ENCODE measurements around the gene BIRC2. TPM values are rescaled to one million over a fixed set of nuclear protein-coding genes. Genes with fewer than 3 reads are reported as not detected.

BIRC2 gene
- total RNA-seq, 1 experiment from 2014 or later: 32.6 TPM

- Histone ChIP-seq H3K4me1 (ENCODE audit: control insufficient read depth in 1 of 2, insufficient read depth in 2 of 2, low read length in 2 of 2) (peaks cover 9 to 25% of the 10 kb centered on the region in 2 experiments), H3K9me2 (ENCODE audit: insufficient read depth) (no peaks in the 10 kb centered on the region), H3K4me3 (replicated peaks in 1 of 2; ENCODE audit: low read depth in 1 of 2, low read length in 2 of 2) (peak overlapping the region in 1 of 2 experiments; percentile 47; a peak in 1 of 4 replicates), H3K9ac (ENCODE audit: low read length) (peak overlapping the region; percentile 15; the same call in 1 of the 2 replicates), H3K4me2 (ENCODE audit: low read length) (peak overlapping the region; percentile 74), H3K27me3 (ENCODE audit: insufficient read depth, low read length) (no peaks in the 10 kb centered on the region), H3K27ac (ENCODE audit: low read depth, low read length) (no peak overlapping the region), H3K36me3 (ENCODE audit: control insufficient read depth in 1 of 2, insufficient read depth in 2 of 2, low read length in 2 of 2) (no peaks in the 10 kb centered on the region), H3K79me2 (ENCODE audit: insufficient read depth, low read length) (no peaks in the 10 kb centered on the region), H3K9me3 (ENCODE audit: control insufficient read depth in 1 of 2, insufficient read depth in 1 of 2, low read depth in 1 of 2, low read length in 2 of 2) (no peaks in the 10 kb centered on the region), H2AFZ (ENCODE audit: low read depth, low read length, poor library complexity, severe bottlenecking) (peak overlapping the region; percentile 95), H4K20me1 (ENCODE audit: insufficient read depth) (no peaks in the 10 kb centered on the region)
- POLR2A ChIA-PET: no interaction called here
- RAD21 ChIA-PET (ENCODE audit: low non-redundant PET in 1 of 2, low total read pairs in 2 of 2, uncharacterized antibody in 2 of 2, unreplicated experiment in 2 of 2): interaction anchor here (0.7 to 1.2 kb wide), 2 partner anchors 13 to 35 kb away, joined by 3 to 5 read pairs; no protein-coding TSS in a partner anchor
- BruUV-seq (replicated peaks): no TSS peak
- intact Hi-C loops (cut with micrococcal nuclease): no loop called here
- no peak for DNase-seq (ENCODE audit: low read depth, low spot score)
- no peak for ATAC-seq
- CTCF ChIA-PET: interaction anchor here (1.1 to 3.6 kb wide), 4 partner anchors 13 to 359 kb away, joined by 3 to 21 read pairs (median 10); no protein-coding TSS in a partner anchor
- TF ChIP-seq JUND (IDR thresholded peaks at IDR 0.05) (no peak), ZFX (IDR thresholded peaks at IDR 0.05) (no peak), ELF1 (IDR thresholded peaks at IDR 0.05; ENCODE audit: borderline replicate concordance, low read depth) (no peak), REST (IDR thresholded peaks at IDR 0.05; ENCODE audit: low read depth) (peak; percentile 24; the same call in 1 of the 2 replicates), CEBPB (IDR thresholded peaks at IDR 0.05; ENCODE audit: low read depth) (no peak), SRF (IDR thresholded peaks at IDR 0.05; ENCODE audit: low read depth) (no peak)
Measured at GRCh38 chr11:102306817-102307726, 39.9 kb upstream of the BIRC2 start.

Measured in HCT116 (cell line).